KG1 (cell line): ENCODE results near the gene ERBB4.

Experiments used
- DNase-seq: peaks from one replicate; lab custom pipeline; 2025; lab: John Stamatoyannopoulos, UW

Gene ERBB4

DNA sequence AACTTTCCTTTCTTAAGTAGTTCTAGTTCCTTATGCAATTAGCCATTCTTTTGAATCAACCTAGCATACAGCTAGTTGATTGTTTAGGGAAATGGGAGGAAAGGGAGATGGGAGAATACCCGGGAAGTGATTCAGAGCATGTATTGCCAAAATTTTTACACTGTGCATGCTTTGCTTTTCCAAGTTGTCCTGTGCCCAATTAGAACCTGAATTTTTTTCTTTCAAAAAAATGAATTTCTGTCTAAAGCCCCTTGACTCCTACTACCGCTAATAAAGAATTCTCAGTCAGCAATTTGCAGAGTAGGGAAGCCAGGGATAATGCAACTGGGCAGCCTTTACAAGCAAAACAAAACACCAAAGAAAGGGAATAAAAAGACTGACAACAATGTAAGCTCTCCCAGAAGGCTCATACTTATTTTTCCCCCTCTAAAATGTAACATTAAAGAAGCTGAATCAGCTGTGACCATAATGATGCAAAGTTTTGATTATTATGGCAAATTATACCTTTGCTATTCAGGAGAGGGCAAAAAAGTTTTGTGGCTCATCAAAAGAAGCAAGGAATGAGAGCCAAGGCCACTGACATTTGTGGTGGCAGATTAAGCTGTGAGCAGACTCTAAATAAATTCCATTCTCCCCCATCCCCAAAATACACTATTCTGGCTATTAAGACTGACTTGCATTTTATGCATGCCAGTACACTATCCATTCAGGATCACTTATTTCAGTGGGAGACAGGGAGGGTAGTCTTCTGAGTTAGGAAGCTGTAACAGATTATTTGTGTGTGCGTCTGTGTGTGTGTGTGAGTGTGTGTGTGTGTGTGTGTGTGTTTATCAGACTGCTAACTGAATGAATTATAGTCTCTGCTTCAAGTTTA is 174.3 kb downstream of the ERBB4 start:
- no peak for DNase-seq

DNA sequence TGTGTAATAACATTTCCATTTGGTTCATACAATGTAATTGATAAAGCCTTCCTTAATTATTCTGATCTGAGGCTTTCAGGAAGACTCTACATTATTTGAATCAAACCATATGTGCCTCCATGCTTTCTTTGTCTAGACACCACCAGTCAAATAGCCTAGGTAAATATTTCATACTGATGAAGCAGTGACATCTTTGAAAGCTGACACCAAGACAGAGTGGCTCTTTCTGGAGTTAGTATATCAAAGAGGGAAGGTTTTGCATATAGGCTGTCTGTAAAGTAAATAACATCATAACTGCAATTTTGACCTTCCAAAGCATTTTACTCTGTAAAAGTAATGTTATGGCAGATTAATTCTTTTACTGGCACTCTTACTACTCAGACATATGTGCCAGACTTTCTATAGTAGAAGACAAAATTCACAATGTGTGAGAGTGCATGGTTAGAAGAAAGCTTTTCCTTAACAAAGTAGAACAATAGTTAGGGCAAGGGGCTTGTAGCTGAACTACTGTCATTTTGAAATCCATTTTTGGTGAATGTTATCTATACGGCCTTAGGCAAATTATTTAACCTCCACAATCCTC is 177.3 kb downstream of the ERBB4 start:
- no peak for DNase-seq

DNA sequence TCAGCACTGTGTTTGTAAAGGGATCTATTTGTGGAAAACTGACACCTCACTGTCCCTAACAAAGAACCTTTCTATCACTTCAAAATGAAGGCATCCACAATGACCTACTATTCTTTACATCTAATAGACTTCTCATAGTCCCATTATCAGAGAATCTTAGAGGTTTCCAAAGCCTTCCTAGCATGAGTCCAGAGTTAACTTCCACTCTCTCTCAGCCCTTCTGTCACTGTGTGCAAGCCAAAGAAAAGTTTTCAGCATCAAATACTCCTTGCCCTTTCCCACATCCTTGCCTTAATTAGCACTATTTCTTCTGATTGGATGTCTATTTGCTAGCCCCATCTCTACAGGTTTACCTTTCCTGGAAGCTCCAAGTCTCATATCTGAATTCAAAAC is 178.5 kb downstream of the ERBB4 start:
- DNase-seq, result no peak

DNA sequence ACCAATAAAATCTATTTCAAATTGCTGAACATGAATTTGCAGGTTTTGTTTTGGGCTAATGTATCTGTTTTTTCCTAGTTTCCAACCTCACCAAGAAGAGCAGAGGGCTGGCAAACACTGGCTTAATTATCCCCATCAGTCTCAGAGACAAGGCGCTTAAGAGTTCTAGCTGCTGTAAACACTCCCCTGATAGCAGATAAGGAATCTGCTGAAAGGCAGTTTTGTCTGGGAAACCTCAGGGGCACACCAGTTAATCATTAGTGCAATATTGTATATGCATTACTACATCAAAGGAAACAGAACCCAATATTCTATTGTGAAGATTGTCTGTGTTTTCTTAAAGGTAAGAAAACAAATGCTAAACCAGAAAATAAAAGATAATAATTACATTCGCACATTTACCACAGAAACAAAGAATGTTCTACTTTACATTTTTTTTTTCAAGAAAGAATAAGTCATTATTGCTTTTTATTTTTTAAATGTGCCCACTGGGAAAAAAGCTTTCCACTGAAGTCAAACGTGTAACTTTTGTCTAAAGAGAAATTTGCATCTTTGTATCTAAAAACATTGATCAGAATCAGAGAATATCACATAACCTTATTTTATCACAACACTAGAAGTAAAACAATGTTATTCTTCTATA is 179.1 kb downstream of the ERBB4 start:
- no peak for DNase-seq

DNA sequence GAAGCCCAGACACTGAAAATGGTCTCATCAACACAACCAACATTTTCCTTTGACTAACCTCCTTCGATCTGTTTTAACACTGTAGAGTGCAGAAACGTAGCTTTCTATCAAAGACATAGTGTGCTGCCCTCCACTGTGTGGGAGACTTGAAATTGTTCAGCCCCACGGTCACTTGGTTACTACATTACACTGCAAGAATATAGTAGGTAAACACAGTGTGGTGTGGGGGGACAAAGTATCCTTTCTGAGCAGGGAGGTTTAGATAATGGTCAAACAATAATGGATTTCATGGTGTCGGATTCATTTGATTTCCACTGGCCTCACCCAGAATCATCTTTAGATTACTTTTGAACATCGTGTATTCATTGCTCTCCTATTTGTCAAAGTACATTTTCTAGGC is 181.0 kb downstream of the ERBB4 start:
- DNase-seq, result no peak

DNA sequence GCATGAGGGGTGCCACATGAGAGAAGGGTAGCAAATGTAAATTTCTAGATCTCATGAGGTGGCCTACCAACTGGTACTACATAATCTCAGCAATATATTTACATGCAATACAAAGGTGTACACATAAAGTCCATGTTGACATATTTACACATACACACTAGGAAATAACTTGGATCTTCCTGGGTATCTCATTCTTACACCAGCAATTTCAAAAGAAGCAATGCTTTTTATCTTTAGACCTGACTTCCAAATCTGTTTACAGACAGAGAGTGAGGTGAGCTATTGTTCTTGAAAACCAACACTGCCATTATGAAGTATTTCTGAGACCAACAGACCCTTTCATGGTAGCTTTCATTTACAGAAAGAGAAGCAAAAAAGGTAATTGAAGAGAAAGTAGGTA is 184.2 kb downstream of the ERBB4 start:
- no peak for DNase-seq

DNA sequence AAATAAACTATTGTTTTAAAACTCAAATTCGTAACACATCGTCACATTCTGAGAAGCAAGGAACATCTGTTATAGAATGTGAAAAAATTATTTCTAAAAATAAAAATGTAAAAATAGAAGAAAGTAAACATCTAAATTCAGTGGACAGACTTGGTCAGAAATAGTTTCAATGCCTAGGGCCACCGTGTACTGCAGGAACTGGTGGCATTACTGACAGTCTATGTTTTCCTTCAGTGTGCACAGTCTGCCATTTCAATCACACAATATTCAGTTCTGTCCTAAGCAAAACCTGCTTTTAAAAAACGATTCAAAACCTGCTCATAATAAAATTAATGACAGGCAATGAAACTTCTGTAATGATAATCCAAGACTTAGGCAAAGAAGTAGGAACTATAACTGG is 190.1 kb downstream of the ERBB4 start:
- DNase-seq, result no peak

DNA sequence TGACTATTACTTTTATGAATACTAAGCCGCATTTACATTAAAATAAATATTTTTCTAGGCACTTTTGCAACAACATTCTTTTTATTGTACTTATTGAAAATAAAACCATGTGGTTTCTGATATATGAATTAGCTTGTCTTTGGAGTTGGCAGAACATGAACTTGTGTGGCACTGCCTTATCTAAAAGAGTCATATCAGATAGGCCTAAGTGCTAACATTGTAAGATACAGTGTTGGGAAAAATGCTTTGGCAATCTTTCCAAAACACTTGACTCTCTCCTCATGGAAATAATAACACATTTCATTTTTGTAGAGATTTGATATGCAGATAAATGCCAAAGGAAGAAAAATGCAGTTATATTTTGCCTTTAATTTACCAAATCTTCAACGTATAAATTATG is 191.7 kb downstream of the ERBB4 start:
- DNase-seq, result no peak

DNA sequence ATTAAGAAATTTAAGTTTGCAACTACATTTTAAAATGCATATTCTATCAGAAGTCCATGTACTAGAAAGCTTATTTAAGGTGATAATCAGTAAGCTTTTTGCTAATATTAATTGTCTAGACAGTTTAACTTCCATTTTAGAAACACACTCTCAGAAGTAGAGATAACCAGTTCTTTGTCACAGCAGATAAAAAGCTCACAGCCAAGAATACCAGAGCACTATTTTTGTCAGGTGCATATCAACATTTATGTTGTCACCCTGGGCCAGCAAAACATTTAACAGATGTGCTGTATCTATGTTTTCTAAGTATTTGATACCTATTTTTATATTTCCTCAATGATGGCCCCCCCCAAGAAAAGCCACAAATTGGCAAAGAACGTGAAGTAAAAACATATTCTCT is 192.6 kb downstream of the ERBB4 start:
- DNase-seq, result no peak

DNA sequence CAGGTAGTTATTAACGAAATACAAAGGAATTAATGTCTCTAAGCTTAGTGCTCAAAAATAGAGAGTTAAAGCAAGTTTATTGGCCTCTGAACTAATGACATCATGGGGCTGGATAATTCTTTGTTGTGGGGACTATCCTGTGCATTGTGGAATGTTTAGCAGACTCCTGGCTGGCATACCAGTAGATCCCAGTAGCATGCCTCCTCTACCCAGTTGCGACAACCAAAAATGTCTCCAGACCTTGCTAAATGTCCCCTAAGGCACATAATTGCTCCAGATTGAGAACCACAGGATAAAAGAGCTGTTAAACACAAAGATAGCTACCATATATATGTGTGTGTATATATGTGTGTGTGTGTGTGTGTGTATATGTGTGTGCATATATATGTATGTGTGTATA is 194.5 kb downstream of the ERBB4 start:
- no peak for DNase-seq

DNA sequence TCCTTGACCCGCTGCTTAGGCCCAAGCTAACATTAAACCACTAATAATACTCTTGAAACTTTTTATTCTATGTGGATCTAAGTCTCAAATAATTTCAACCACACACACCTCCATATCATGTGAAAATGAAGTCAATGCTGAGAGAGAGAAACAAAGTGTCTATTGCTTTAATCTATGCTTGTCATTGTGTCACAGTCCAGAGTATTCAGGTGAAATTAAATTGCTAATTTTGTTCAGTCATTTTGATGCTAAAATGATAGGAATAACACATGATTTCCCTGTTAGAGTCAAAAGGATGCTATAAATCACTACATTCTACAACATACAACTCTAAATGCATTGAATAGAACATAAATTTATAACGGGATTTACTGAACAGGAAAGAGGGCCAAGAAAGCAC is 195.4 kb downstream of the ERBB4 start:
- DNase-seq, result no peak

DNA sequence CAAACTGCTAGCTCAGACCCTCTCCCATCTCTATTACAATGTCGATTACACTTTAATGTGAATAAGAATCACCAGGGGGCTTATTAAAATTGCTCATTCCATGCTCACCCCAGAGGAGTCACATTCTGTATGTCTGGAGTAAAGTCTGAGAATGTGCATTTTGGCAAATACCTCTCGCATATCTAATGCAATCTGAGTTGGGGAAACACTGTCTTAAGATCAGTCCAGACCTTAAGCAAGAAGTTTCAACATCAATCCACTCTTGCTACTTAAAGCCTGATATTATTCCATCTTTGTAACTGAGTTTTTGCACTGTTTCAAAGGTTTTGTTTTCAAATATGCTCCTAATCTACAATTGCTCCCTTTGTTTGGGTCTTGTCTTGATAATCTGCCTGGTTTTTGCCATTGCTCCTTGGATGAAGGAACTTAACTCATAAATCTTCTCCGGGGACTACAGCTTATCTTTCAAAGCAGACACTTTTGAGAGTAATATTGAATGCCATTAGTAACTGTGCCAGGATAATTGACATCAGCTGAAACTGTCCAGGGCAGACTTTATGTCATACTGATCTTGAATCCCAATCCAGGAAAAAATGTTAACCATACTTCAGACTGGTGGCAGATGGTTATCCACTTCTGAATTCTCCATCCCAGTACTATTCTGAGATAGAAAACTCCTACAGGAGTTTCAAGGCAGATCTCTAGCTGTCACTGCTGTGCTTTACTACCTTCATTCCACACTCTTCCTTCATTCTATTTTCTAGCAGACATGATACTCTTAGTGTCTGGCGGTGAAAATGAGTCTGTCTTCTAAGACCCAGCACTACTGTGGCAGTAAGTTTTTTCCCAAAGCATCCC is 200.9 kb downstream of the ERBB4 start:
- no peak for DNase-seq

DNA sequence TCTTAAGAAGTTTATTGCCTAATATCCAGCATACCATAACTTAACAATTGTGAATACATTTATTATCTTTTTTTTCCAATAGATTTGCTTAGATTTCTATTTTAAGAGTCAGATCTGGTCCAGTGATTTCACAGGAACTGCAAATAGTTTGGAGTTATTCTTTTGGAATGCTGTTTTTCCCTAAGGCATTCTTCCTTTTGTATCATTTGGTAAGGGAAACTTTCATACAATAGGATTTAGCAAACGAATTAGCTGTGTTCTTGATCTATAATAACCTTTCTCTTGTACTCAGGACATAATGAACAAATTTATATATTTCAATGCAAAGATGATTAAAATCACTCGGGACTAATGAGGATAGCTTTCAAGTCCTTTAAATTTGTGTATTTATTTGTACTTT is 201.6 kb downstream of the ERBB4 start:
- DNase-seq, result no peak

DNA sequence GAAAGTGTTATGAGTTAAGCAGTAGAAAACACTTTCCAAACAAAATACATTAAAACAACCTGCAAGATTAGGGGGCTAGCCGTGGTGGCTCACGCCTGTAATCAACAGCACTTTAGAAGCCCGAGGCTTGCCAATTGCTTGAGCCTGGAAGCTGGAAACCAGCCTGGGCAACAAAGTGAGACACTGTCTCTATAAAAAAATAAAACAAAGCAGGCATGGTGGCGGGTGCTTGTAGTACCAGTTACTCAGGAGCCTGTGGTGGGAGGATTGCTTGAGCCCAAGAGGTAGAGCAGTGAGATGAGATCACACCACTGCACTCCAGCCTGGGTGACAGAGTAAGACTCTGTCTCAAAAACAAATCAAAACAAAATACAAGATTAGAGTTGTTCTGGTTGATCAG is 208.3 kb downstream of the ERBB4 start:
- DNase-seq, result no peak

DNA sequence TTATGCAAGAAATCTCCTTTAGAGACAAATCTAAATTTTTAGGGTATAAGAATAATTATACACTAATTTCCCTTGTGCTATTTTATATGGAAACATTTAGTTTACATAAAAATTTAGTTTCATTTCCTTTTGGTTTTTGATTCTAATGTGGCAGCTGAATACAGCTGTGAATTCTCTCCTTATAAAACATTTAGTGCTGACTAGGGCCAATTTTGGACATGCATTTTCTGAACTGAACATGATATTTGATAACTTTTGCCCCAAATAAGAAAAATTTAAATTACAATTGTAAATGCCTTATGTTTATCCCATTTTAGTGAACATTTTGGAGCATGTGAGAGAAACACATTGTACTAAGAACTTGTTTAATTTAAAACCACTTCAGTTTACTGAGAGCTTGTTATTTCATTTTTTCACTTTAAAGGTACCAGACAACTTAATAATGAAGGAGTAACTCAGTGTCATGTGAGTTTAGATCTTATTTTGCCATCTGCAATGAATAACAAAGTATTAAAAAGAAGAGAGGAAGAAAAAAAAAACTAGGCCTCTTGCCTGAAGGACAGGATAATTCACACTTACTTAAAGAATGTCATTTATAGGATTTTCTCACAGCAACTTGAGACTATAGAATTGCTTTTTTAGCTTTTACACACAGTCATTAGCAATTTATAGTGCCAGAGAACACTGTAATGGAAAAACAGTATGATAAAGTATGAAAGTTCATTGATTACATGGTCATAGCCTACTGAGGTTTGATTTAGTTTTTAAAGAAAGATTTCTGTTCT is 209.7 kb downstream of the ERBB4 start:
- no peak for DNase-seq

DNA sequence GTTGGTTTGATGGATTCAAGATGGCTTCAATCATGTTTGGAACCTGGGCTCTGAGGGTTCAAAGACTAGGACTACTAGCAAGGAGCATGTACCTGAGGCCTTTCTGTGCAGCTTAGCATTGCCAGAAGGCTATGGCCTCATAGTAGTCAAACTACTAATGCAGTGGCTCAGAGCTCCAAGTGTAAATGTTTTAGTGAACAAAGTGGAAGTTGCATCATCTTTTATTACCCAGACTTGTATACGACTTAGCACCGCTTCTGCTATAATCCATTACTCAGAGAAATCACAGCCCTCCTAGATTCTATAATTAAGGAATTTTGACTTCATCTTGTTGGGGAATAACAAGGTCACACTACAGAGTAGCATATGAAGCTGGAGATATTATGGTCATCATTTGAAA is 210.5 kb downstream of the ERBB4 start:
- DNase-seq, result no peak

DNA sequence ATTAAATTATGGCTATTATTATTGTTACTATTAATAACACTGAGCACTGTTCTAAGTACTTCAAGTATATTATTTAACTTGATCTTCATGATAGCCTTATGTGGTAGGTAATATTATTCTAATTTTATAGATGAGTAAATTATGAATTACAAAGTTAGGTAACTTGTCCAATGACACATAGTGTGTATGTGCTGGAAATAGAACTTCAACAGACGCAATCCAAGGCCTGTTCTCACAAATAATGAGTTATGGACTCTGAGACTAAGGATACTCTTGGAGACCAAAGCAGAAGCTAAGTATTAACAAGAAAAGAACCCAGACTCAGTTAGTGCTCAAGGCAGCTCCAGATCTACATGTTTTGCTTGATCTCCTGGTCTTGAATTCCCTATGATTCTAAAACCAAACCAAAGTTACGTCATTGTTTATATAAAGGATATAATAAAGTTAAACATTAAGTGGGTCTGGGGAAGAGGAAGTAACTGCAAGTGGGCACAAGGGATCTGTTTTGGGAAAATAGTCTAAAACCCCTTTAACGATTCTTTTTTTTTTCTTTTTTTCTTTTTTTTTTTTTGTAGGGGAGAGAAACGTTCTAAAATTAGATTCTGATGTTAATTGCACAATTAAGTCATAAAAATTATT is 211.3 kb downstream of the ERBB4 start:
- DNase-seq, result no peak

DNA sequence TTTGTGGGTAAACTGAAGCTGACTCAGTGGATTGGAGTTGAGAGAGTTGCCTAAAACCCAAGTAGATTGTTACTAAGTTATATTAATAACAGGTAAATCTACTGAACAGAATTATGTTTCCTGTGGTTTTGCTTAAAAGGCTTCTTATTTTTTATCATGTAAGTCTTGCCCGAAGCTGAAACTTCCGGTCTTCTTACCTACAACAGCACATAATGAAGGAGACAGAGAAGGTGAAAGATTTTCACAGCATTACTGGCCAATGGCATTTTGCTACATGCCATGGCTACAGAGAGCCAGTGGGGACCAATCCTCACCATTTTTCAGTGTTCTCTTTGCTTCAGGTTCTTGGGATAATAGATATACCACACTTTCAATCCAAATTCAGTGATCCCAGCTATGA is 220.0 kb downstream of the ERBB4 start:
- no peak for DNase-seq

DNA sequence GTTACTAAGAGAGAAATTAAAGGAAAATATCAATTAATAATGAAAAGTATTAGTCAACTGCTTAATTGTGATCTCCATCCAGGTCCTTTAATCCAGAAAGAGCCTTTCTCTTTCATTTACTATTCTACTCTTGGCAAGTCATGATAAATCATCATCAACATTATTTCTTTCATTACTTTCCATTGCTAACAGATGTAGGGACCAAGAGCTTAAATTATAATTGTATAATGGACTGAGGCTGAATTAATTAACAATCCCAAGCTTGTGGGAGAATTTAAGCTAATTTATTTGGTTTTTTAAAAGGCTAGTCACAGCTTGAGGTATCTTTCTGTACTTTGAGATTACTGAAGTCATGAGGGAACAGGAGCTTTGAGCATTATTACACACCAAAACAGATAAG is 223.9 kb downstream of the ERBB4 start:
- DNase-seq, result no peak

DNA sequence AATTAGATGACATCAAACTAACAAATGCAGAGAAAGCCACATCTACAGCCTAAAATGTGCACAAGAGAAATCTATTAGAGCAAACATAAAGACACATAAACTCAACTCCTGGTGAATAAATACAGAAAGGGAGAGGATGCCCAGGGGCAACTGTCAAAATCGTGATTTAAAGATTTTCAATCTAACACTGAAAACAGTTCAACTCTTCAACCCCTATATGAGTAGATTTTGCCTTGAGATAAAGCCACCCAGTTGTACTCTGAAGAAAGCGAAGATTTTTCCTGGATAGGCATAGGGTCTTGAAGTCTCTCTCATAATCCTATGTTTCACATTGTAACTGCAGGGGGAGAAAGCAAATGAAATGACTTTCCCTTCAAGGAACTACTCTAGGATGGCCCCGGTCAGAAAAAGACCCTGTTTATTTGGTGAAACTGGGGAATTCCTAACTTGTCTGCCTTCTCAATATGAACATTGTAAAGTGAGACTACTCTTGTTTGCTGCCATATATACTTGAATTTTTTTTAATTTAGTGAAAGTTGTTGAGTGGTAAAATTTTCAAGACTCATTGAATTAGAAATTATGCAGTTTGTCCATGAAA is 226.7 kb downstream of the ERBB4 start:
- DNase-seq, result no peak

DNA sequence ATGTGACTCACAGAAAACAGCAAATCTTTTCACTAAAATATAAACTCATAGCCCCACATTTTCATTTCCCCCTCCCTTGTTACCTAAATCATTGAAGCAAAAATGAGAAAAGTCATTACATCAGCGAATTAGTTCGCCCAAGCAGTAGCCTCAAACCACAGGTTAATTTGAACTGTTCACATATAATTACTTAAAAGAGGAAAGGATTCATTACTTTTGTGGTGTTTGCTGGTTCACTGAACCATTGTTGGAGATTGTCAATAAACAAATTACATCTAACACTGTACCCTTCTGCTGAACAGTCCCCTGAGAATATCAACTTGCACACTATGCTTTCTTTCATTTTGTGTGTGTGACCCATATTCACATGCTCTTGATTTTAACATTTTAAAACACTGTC is 238.7 kb downstream of the ERBB4 start:
- no peak for DNase-seq
